Kidney tubule cell (primary cell): ENCODE measurements around the gene RNF31.

Experiments used
- DNase-seq: peaks from one replicate; pipeline ENCODE4 v3.0.0-alpha.2; 2018; ENCODE audit warnings: low spot score

Gene RNF31

GRCh38 chr14:24159777-24160498, 12.6 kb downstream of the RNF31 start:
- no peak for DNase-seq

GRCh38 chr14:24160499-24160849, 13.2 kb downstream of the RNF31 start:
- no peak for DNase-seq

- peak; percentile 97 for DNase-seq
These were observed 13.8 kb downstream of the RNF31 start, which contains the start of gene IRF9 for GRCh38 chr14:24160850-24161804. TSS of gene IRF9 (plus strand) at chr14:24161265. CDS start at chr14:24162145, 880 bp downstream.

- DNase-seq, result no peak
These were observed 14.8 kb downstream of the RNF31 start for GRCh38 chr14:24162093-24162492.

- no peak for DNase-seq
These were observed 17.3 kb downstream of the RNF31 start for GRCh38 chr14:24164518-24164991.

GRCh38 chr14:24165785-24166184, 18.5 kb downstream of the RNF31 start:
- no peak for DNase-seq

- no peak for DNase-seq
These were observed 20.3 kb downstream of the RNF31 start for GRCh38 chr14:24167469-24168114.

GRCh38 chr14:24171422-24172260, 24.3 kb downstream of the RNF31 start, which contains the start of gene REC8:
TSS of gene REC8 (plus strand) at chr14:24172080. CDS start at chr14:24172553, 473 bp downstream.
- peak; percentile 73 for DNase-seq

GRCh38 chr14:24172261-24172860, 25.1 kb downstream of the RNF31 start:
- DNase-seq, result no peak

- DNase-seq, result no peak
These were observed 25.6 kb downstream of the RNF31 start for GRCh38 chr14:24172871-24173281.

- no peak for DNase-seq
These were observed 29.3 kb downstream of the RNF31 start for GRCh38 chr14:24176599-24176998.

- DNase-seq, result no peak
These were observed 29.9 kb downstream of the RNF31 start for GRCh38 chr14:24177041-24177825.

GRCh38 chr14:24177891-24178290, 30.6 kb downstream of the RNF31 start:
- DNase-seq, result no peak

- no peak for DNase-seq
These were observed 31.3 kb downstream of the RNF31 start for GRCh38 chr14:24178399-24179178.

- no peak for DNase-seq
These were observed 32.1 kb downstream of the RNF31 start for GRCh38 chr14:24179294-24179960.

GRCh38 chr14:24179961-24180796, 32.9 kb downstream of the RNF31 start:
- peak; percentile 95 for DNase-seq

- no peak for DNase-seq
These were observed 34.2 kb downstream of the RNF31 start for GRCh38 chr14:24181371-24182077.
